Measurements from ENCODE around the gene ESYT1.
"Not testable (repeated sequence)": the region's sequence is repeated elsewhere in the genome, so short reads cannot be mapped to it uniquely, and the experiment has no call there.

Gene ESYT1

GRCh38 chr12:56104815-56105608, 23.1 kb upstream of the ESYT1 start:
- peak; percentile 19 for DNase-seq

- DNase-seq: no peak
These were observed 22.5 kb upstream of the ESYT1 start for GRCh38 chr12:56105609-56105902.

GRCh38 chr12:56107242-56107641, 20.8 kb upstream of the ESYT1 start:
- DNase-seq: no peak

GRCh38 chr12:56110571-56110970, 17.5 kb upstream of the ESYT1 start:
- DNase-seq: no peak

GRCh38 chr12:56114084-56114483, 14.0 kb upstream of the ESYT1 start:
- no peak for DNase-seq

- no peak for DNase-seq
These were observed 12.7 kb upstream of the ESYT1 start for GRCh38 chr12:56115329-56115728.

GRCh38 chr12:56116267-56117081, 11.6 kb upstream of the ESYT1 start, which contains the start of gene RPL41:
RPL41 (plus strand) TSS chr12:56116633.
- DNase-seq: peak; percentile 95

- DNase-seq: not testable (repeated sequence)
These were observed 10.9 kb upstream of the ESYT1 start for GRCh38 chr12:56117082-56117706.

- peak; percentile 99 for DNase-seq
These were observed 10.0 kb upstream of the ESYT1 start, which contains the start of gene ZC3H10 for GRCh38 chr12:56117778-56118687. ZC3H10 (plus strand) TSS chr12:56118266; CDS start chr12:56120563, 2,297 bp downstream.

- no peak for DNase-seq
These were observed 9.2 kb upstream of the ESYT1 start for GRCh38 chr12:56118688-56119357.

- DNase-seq: peak; percentile 80
These were observed 8.7 kb upstream of the ESYT1 start for GRCh38 chr12:56119361-56119796.

- DNase-seq: no peak
These were observed 7.8 kb upstream of the ESYT1 start for GRCh38 chr12:56120158-56120846.

GRCh38 chr12:56121204-56121870, 6.7 kb upstream of the ESYT1 start:
- no peak for DNase-seq

GRCh38 chr12:56122637-56123036, 5.4 kb upstream of the ESYT1 start:
- no peak for DNase-seq

- DNase-seq: no peak
These were observed 3.9 kb upstream of the ESYT1 start for GRCh38 chr12:56124133-56124532.

GRCh38 chr12:56126732-56127239, 1.3 kb upstream of the ESYT1 start:
- peak; percentile 19 for DNase-seq

- no peak for DNase-seq
These were observed 581 bp upstream of the ESYT1 start for GRCh38 chr12:56127485-56127887.

- no peak for DNase-seq
These were observed 671 bp downstream of the ESYT1 start for GRCh38 chr12:56128670-56129205.

- peak; percentile 86 for DNase-seq
These were observed 1.3 kb downstream of the ESYT1 start for GRCh38 chr12:56129206-56129941.

All from CD4-positive, alpha-beta T cell treated with Interleukin-10 for 1 hour (primary cell).